OCI-LY3 (cell line): Measurements from ENCODE around the gene RSBN1L.

Experiments used
- H2AFZ ChIP-seq: fragments of 200-600, 300-600 bp; shearing (Covaris generic); 2 replicates; pipeline ENCODE4 v1.6.0; 2014; ENCODE audit warnings: antibody characterized with exemption, low read depth, low read length
- H3K27ac ChIP-seq: fragments of 200-600, 300-600 bp; sonication (generic); 2 replicates; pipeline ENCODE4 v1.5.1; 2014; ENCODE audit warnings: mild to moderate bottlenecking, low read length, moderate library complexity, mixed read lengths
- H3K27me3 ChIP-seq: fragments of 200-600, 300-600 bp; sonication (generic); 2 replicates; pipeline ENCODE4 v1.6.1; 2014; ENCODE audit warnings: low read depth, low read length, mixed read lengths
- H3K36me3 ChIP-seq: fragments of 200-600, 300-600 bp; sonication (generic); replicated peaks from 2 replicates; pipeline ENCODE3; 2014; ENCODE audit warnings: low read depth, low read length, mixed read lengths
- H3K4me1 ChIP-seq: fragments of 300-600, 200-600 bp; sonication (generic); 2 replicates; pipeline ENCODE4 v1.6.1; 2014; ENCODE audit warnings: low read length, mixed read lengths
- H3K4me2 ChIP-seq: fragments of 200-600, 300-600 bp; sonication (generic); 2 replicates; pipeline ENCODE4 v1.6.1; 2014; ENCODE audit warnings: low read length, mixed read lengths
- H3K4me3 ChIP-seq: fragments of 300-600, 200-600 bp; sonication (generic); 2 replicates; pipeline ENCODE4 v1.5.1; 2014; ENCODE audit warnings: antibody characterized with exemption, mild to moderate bottlenecking, low read length, moderate library complexity
- H3K79me2 ChIP-seq: fragments of 300-600, 200-600 bp; shearing (Covaris generic); 2 replicates; pipeline ENCODE4 v1.6.1; 2014; ENCODE audit warnings: mild to moderate bottlenecking, low read length, mixed read lengths
- H3K9ac ChIP-seq: fragments of 300-600, 200-600 bp; shearing (Covaris generic); 2 replicates; pipeline ENCODE4 v1.6.0; 2014; ENCODE audit warnings: mild to moderate bottlenecking, low read length, moderate library complexity
- H3K9me3 ChIP-seq: fragments of 200-600, 300-600 bp; shearing (Covaris generic); 2 replicates; pipeline ENCODE4 v1.6.1; 2014; ENCODE audit warnings: low read length, mixed read lengths; ENCODE audit not compliant: insufficient read depth
- H4K20me1 ChIP-seq: fragments of 200-600, 300-600 bp; sonication (generic); 2 replicates; pipeline ENCODE4 v1.6.1; 2016; ENCODE audit warnings: low read length, mixed read lengths; ENCODE audit not compliant: insufficient read depth
- EZH2phosphoT487 ChIP-seq: fragments of 200-600 bp; shearing (Covaris generic); IDR thresholded peaks from 2 replicates; pipeline ENCODE4 v1.6.1; 2018; ENCODE audit warnings: antibody characterized with exemption, mixed run types, low read depth
- TF ChIP-seq, protein P1 (sequence below): fragments of 200-600, 300-600 bp; sonication (generic); IDR thresholded peaks from 2 replicates; pipeline ENCODE4 v1.5.1; 2014; ENCODE audit warnings: antibody characterized with exemption, low read length, low read depth

The RSBN1L gene

DNA sequence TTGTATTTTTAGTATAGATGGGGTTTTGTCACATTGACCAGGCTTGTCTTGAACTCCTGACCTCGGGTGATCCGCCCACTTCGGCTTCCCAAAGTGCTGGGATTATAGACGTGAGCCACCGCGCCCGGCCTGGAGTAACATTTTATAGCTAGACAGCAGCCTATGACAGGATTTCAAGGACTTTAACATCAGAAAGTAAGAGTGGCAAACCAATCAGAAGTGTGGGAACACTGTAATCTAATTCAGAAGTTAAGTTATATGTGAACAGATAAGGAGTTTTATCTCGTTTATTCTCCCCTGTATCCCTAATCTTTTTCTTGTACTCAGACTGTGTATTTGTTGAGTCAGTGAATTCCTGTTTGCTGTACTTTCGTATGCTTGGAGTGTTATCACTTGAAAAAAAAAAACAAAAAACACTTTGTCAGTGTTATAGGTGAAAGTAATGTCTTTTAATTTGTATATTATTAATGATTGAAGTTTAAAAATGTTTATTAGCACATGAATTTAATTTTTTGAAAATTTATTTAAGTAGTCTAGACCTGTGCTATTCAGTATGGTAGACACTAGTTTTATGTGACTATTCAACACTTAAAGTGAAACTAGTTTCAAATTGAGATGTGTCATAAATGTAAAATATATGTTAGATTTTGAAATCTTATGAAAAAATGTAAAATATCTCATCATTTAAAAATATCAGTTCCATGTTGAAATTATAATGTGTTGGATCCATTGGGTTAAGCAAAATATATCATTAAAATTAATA lies 38.6 kb downstream of the RSBN1L start:
- H4K20me1 ChIP-seq, result peaks cover 30% of the 10 kb centered on the region
- peaks cover 2% of the 10 kb centered on the region for H3K36me3 ChIP-seq
- no peak overlapping the region for H3K27ac ChIP-seq
- 0 out of 2 replicates have a peak, but pooled peaks cover 3% of the 10 kb centered on the region for H3K4me1 ChIP-seq
- no peak overlapping the region for H3K4me3 ChIP-seq
- no peak for TF ChIP-seq EZH2phosphoT487
- TF ChIP-seq, protein P1, sequence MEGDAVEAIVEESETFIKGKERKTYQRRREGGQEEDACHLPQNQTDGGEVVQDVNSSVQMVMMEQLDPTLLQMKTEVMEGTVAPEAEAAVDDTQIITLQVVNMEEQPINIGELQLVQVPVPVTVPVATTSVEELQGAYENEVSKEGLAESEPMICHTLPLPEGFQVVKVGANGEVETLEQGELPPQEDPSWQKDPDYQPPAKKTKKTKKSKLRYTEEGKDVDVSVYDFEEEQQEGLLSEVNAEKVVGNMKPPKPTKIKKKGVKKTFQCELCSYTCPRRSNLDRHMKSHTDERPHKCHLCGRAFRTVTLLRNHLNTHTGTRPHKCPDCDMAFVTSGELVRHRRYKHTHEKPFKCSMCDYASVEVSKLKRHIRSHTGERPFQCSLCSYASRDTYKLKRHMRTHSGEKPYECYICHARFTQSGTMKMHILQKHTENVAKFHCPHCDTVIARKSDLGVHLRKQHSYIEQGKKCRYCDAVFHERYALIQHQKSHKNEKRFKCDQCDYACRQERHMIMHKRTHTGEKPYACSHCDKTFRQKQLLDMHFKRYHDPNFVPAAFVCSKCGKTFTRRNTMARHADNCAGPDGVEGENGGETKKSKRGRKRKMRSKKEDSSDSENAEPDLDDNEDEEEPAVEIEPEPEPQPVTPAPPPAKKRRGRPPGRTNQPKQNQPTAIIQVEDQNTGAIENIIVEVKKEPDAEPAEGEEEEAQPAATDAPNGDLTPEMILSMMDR, result no peak
- no peak overlapping the region for H2AFZ ChIP-seq
- H3K27me3 ChIP-seq, result no peaks in the 10 kb centered on the region
- no peak overlapping the region for H3K4me2 ChIP-seq
- H3K79me2 ChIP-seq, result peaks cover 53% of the 10 kb centered on the region
- H3K9ac ChIP-seq, result no peak overlapping the region
- H3K9me3 ChIP-seq, result no peaks in the 10 kb centered on the region

DNA sequence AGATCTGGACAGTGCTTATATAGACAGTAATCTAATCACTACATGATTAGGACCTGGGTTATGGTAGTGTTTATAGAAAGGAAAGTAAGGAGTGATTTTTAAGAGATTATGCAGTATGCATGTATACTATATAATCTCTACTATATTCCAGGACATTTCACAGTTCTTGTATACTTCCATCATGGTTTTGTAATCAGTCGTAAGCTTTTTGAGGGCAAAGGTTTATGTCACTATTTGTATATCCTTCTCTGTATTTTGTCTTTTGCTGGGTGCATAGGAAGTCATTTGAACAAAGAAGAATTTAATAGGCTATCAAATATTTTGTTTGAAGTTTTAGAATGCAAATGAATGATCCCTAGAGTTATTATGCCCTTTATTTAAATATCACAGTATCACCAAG lies 39.2 kb downstream of the RSBN1L start:
- no peak overlapping the region for H3K9ac ChIP-seq
- no peaks in the 10 kb centered on the region for H3K9me3 ChIP-seq
- TF ChIP-seq EZH2phosphoT487, result no peak
- TF ChIP-seq, protein P1, result no peak
- H3K27ac ChIP-seq, result no peak overlapping the region
- H3K27me3 ChIP-seq, result no peaks in the 10 kb centered on the region
- H3K4me1 ChIP-seq, result 0 out of 2 replicates have a peak, but pooled peaks cover 3% of the 10 kb centered on the region
- peaks cover 24% of the 10 kb centered on the region for H4K20me1 ChIP-seq
- H3K4me3 ChIP-seq, result no peak overlapping the region
- H2AFZ ChIP-seq, result no peak overlapping the region
- no peak overlapping the region for H3K4me2 ChIP-seq
- H3K36me3 ChIP-seq, result peaks cover 2% of the 10 kb centered on the region
- peaks cover 46% of the 10 kb centered on the region for H3K79me2 ChIP-seq

DNA sequence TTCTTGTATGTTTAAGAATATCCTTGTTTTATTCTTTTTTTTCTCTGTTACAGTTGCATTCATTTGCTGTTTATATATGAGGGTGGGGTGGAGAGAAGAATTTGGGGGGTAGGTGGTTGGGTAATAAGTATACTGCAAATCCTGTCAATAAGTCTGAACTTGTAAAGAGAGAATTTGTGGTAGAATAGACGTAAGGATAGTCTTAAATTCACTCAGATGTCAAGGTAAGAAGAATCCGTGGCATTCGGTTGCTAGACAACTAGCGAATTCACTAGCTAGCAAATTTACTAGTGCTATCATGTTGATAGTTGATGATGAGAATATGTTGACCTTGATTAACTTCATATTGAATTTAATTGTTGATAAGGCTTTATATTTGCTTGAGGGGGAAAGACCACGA lies 40.7 kb downstream of the RSBN1L start:
- no peaks in the 10 kb centered on the region for H3K9me3 ChIP-seq
- no peaks in the 10 kb centered on the region for H3K27me3 ChIP-seq
- H3K27ac ChIP-seq, result no peak overlapping the region
- peaks cover 31% of the 10 kb centered on the region for H3K79me2 ChIP-seq
- no peak overlapping the region for H3K4me3 ChIP-seq
- H2AFZ ChIP-seq, result no peak overlapping the region
- H3K36me3 ChIP-seq, result peaks cover 2% of the 10 kb centered on the region
- H3K9ac ChIP-seq, result no peak overlapping the region
- TF ChIP-seq, protein P1, result no peak
- TF ChIP-seq EZH2phosphoT487, result no peak
- H4K20me1 ChIP-seq, result peaks cover 10% of the 10 kb centered on the region; the same call in 1 of the 2 replicates
- H3K4me2 ChIP-seq, result no peak overlapping the region
- H3K4me1 ChIP-seq, result 0 out of 2 replicates have a peak, but pooled peaks cover 3% of the 10 kb centered on the region

DNA sequence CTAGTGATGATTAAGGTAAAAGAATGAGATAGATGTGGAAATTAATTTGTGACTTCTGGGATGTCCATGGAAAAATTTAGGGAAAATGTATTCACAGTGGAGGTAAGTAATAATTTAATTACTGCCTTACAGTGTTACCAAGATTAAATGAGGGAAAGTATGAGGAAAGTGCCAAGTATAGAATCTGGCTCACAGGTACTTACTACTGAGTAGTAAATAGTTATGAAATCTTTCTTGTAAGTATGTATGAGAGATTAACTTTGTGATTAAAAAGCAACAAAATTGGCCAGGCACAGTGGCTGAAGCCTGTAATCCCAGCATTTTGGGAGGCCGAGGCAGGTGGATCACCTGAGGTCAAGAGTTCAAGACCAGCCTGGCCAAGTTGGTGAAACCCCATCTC lies 42.1 kb downstream of the RSBN1L start:
- no peaks in the 10 kb centered on the region for H3K9me3 ChIP-seq
- peaks cover 2% of the 10 kb centered on the region for H3K36me3 ChIP-seq
- peaks cover 17% of the 10 kb centered on the region for H3K79me2 ChIP-seq
- no peaks in the 10 kb centered on the region for H3K27me3 ChIP-seq
- no peak overlapping the region for H3K4me3 ChIP-seq
- no peak overlapping the region for H3K27ac ChIP-seq
- peaks cover 7% of the 10 kb centered on the region for H3K4me1 ChIP-seq
- no peak for TF ChIP-seq EZH2phosphoT487
- TF ChIP-seq, protein P1, result no peak
- no peak overlapping the region for H3K9ac ChIP-seq
- peaks cover 3% of the 10 kb centered on the region; the same call in 1 of the 2 replicates for H4K20me1 ChIP-seq
- H2AFZ ChIP-seq, result no peak overlapping the region
- no peak overlapping the region for H3K4me2 ChIP-seq
